ENCODE measurements around the gene UROC1.

UROC1 gene

GRCh38 chr3:126530171-126531050, 12.8 kb upstream of the UROC1 start:
- no peak for DNase-seq (ENCODE audit: low spot score)

DNA sequence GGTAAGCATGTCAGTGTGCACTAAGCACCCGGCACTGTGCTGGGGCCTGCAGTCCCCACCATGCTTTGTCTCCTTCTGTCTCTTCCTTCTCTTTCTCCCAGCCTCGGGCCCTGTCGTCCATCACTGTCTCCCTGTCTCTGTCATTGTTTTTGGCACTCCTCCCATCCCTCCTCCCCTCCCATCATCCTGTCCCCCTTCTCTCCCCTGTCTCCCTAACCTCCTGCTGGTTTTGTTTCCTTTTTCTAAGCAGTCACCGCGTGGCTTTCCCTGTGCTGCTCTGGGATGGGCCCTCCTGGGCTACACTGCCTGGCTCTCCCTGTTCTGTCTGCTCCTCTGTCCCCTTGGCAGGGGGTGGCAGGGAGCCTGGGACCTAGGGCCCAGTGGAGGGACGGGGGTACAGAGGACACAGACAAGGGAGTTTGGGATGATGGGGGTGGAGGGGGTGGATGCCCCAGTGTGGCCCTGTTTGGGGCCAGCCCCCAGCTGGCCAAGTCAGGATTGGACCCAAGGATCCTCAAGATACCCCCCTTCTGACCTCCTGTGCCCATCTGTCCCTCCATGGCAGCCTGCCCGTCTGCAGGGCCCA, 12.1 kb upstream of the UROC1 start:
- no peak for DNase-seq (ENCODE audit: low spot score)

GRCh38 chr3:126528800-126529541, 11.4 kb upstream of the UROC1 start:
- DNase-seq (ENCODE audit: low spot score) = no peak

DNA sequence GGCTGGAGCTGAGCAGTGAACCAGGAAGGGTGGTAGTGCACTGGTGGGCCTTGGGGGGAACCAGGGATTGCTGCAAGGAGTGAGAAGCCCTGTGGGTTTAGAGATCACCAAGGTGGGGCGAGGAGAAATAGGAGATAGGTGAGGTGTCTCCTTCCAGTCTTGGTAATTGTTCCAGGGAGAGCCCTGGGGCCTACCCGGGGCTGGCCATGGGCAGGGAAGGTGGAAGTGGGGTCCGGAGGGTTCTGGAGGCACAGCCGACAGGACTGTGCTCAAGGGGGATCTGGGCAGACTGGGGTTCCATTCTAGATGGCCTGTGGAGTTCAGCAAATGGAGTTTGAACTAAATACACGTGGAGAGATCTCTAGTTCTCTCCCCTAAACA, 10.8 kb upstream of the UROC1 start:
- DNase-seq (ENCODE audit: low spot score) = no peak

GRCh38 chr3:126527455-126528211, 10.1 kb upstream of the UROC1 start:
- no peak for DNase-seq (ENCODE audit: low spot score)

- DNase-seq (ENCODE audit: low spot score) = no peak
These were observed 9.4 kb upstream of the UROC1 start for GRCh38 chr3:126527006-126527405.

DNA sequence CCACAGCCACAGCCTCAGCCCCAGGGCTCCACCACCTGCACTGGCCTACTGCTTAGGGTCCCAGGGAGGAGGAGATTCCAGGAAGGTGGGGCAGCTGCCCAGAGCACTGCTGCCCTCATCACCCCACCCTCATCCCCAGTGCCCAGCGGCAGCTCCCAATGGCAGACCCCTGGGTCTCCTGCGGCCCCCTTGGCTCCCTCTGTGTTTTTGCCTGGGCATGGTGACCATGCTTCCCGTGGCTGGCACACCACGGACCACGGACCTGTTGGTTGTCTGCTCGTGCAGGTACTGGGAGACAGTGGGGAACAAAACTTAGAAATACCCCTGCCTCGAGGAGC, 9.1 kb upstream of the UROC1 start:
- DNase-seq (ENCODE audit: low spot score) = no peak

DNA sequence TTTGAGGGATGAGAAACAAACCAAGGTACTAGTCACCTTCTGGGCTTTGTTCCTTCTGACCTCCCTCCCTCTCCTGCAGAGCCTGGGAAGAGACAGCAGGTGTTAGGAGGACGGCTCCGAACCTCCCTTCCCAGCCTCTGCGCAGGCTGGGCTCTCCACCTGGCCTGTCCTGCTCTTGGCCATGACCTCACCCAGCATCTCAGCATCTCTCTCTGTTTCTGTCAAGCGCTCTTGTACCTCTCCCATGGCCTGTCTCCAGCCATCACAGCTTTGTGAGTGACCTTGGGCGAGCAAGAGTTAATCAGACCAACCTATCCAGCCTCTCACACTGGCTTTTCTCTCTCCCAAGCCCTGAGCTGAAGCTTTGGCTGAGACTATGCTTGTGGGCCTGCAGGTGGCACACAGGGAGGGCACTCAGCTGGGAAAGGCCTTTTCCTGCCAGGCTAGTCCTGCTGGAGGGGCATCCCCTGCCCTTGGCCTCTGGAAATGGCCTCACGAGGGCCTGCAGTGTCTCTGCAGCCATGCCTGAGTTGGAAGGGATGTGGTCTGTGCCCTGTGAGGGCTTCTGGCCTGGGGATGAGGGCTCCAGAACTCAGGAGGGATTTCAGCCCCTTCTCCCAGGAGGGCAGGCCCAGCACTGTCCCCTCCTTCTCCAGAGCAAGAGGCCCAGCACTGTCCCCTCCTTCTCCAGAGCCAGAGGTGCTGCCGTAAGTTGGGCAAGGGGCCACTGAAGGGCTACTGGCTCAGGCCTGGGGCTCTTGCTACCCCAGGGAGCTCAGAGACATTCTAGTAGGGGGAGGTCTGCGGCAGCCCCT, 8.5 kb upstream of the UROC1 start:
- no peak for DNase-seq (ENCODE audit: low spot score)

GRCh38 chr3:126525091-126525852, 7.7 kb upstream of the UROC1 start:
- no peak for DNase-seq (ENCODE audit: low spot score)

DNA sequence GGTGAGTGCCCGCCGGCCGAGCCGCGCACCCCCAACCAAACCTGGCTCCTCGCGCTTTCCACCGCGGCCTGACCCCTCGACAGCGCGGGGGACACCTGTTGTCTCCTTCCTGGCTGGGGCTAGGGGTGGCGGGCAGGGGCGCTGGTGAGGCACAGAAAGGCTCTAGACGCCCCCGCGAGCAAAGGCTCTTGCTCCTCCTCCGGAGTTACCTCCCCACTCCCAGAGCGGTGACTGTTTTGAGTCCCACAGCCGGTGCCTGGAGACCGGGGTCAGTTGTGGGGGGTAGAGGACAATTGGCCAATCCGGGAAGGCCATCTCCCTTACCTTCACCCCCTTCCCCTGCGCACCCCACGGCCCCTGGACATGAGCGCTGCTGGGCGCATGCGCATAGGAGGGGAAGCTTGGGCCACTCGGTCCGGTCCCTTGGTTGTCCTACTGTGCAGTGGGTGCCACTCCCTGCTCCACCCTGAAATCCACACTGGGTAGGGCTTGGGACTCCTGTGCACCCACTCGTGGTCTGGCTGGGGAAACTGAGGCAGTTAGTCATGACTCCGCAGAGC, 6.9 kb upstream of the UROC1 start:
- no peak for DNase-seq (ENCODE audit: low spot score)

GRCh38 chr3:126523745-126524428, 6.3 kb upstream of the UROC1 start, which contains the start of gene CHST13:
TSS of gene CHST13 (plus strand) at chr3:126524155. CDS start at chr3:126524333, 178 bp downstream.
- no peak for DNase-seq (ENCODE audit: low spot score)

DNA sequence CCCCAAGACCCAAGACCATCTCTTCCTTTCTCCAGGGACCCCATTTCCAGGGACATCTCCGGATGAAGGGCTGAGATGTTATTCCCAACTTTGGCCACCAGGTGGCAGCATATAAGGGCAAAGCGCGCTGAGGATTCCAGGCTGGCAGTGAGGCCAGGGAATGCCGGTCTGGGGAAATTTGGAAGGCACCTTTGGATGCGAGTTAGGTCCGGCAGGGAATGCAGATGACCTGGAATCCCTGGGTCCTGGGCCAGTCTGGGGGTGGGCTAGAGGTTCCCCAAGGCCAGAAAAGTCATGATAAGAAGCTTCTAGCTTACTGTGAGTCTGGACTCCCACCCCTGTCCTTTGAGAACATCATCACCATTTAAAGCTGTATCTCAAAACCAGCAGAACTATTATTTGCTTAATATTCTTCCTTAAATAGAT, 4.8 kb upstream of the UROC1 start:
- DNase-seq (ENCODE audit: low spot score) = peak; percentile 16

DNA sequence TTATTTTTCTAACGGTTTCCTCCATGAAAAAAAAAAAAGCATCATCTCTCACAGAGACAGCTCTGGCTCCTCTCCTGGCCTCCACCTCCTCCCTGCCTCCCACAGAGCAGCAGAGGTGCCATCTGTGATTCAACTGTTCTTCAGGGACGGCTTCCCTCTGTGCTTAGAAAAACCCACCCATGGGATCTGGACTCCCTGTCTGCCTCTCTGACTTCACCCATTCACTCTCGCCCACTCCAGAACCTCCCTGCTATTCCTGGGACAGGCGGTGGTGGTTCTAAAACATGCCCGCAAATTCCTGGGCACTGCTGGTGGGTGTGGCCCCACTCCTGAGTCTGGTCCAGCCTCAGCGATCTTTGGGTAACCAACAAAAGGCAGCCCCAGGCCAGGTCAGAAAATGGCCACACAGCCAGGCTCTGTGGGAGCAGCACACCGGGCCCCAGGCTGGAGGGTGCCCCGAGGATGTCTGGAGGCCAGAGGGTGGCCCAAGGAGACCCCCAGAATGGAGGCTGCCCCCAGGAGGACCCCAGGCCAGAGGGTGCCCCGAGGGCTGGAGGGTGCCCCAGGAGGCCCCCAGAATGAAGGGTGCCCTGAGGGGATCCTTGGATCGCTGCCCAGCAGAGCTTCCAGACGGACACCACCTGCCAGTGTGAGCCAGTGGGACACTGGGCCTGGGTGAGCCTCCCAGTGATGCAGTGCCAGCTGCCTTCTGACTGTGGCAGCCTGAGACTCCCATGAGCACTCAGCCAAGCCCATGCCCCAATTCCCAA, 3.7 kb upstream of the UROC1 start:
- DNase-seq (ENCODE audit: low spot score) = no peak

GRCh38 chr3:126519506-126520455, 2.2 kb upstream of the UROC1 start:
- DNase-seq (ENCODE audit: low spot score) = no peak

DNA sequence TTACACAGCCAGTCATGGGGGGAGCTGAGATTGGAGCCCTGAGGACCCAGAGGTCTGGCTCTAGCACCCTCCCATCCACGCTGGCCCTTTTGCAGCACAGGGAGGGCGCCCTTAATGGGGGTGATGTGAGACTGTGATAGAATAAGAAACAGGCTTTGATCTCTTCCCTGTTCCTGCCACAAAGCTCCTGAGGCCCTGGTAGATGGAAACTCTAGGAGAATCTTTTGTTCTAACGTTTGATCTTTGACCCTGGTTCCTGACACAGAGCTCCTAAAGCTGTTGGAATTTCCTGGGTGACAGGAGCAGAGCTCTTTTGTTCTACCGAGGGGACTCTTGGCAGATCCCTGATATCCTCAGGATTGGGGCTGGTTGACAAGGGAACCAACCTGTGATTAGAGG, 1.2 kb upstream of the UROC1 start:
- no peak for DNase-seq (ENCODE audit: low spot score)

- DNase-seq (ENCODE audit: low spot score) = no peak
These were observed 609 bp upstream of the UROC1 start for GRCh38 chr3:126517986-126518778.

DNA sequence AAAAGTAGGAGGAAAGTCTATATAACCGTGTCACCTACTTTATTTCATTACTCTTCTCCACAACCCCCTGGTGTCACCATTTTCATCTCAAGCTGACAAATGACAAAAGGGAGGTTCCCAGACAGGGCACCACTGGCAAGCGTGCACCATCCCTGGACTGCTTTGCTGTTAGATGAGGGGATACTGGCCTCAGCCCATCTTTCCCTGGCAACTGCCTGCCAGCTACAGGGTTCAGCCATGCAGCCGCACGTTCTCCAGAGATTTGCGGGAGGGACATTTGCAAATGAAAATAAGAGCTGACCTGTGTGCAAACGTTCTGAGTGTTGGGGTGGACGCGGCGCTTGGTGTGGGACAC, 660 bp downstream of the UROC1 start:
- no peak for DNase-seq (ENCODE audit: low spot score)
